CD4-positive, alpha-beta T cell treated with Interleukin-1 beta for 1 hour (primary cell): ENCODE data around the gene ARHGAP26.
A peak's percentile ranks its signal among the peaks of the same experiment; 100 is the strongest.

ENCODE experiments used
- DNase-seq, 2 donors: peaks; one replicate each; pipeline ENCODE4 v3.0.0-alpha.2; 2020 to 2022

ARHGAP26 gene

GRCh38 chr5:142852416-142853198 is 82.4 kb downstream of the ARHGAP26 start:
- no peak for DNase-seq

- DNase-seq, result no peak
Observed at GRCh38 chr5:142853682-142854081, 83.5 kb downstream of the ARHGAP26 start.

GRCh38 chr5:142856269-142856782 is 86.1 kb downstream of the ARHGAP26 start:
- no peak for DNase-seq

GRCh38 chr5:142857405-142857804 is 87.2 kb downstream of the ARHGAP26 start:
- no peak for DNase-seq

GRCh38 chr5:142859037-142859436 is 88.9 kb downstream of the ARHGAP26 start:
- DNase-seq, result no peak

DNA sequence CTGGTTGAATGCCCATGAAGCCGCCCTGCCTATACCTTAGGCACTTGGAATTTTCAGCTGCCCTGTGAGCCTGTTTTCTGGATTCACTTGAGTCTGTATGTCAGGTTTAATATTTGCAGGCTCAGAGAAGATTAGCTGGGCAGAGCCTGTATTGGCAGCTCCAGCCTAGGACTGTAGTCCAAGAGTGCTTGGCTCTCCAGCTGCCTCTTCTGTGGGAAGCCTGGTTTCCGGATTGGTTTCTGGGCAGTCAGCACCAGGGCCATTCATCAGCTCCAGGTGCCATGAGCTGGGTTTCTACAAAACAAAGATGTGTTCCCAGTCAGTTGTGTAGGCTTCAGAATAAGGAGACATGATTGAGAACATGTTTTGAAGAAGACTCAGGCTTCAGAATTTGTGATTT is 90.1 kb downstream of the ARHGAP26 start:
- DNase-seq, result no peak

- DNase-seq, result no peak
Observed at GRCh38 chr5:142861011-142861410, 90.8 kb downstream of the ARHGAP26 start.

- no peak for DNase-seq
Observed at GRCh38 chr5:142862594-142862993, 92.4 kb downstream of the ARHGAP26 start.

DNA sequence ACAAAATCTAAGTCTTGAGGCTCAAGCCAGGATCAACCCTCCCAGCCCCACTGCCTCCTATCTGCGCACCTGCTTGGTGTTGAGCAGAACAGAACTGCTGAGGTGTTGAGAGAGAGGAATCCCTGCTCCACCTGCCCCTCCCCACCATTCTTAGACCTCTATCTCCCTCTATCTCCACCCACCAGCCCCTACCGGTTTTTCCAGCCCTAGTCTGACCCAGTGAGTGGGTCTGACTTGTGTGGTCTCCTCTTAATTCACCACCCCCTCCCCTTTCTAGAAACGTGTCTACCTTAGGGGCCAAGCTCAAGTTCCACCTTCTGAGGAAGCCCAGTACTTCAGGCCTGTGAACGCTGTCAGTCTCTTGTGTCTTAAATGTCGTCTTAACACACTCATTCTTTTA is 93.7 kb downstream of the ARHGAP26 start:
- DNase-seq, result no peak

DNA sequence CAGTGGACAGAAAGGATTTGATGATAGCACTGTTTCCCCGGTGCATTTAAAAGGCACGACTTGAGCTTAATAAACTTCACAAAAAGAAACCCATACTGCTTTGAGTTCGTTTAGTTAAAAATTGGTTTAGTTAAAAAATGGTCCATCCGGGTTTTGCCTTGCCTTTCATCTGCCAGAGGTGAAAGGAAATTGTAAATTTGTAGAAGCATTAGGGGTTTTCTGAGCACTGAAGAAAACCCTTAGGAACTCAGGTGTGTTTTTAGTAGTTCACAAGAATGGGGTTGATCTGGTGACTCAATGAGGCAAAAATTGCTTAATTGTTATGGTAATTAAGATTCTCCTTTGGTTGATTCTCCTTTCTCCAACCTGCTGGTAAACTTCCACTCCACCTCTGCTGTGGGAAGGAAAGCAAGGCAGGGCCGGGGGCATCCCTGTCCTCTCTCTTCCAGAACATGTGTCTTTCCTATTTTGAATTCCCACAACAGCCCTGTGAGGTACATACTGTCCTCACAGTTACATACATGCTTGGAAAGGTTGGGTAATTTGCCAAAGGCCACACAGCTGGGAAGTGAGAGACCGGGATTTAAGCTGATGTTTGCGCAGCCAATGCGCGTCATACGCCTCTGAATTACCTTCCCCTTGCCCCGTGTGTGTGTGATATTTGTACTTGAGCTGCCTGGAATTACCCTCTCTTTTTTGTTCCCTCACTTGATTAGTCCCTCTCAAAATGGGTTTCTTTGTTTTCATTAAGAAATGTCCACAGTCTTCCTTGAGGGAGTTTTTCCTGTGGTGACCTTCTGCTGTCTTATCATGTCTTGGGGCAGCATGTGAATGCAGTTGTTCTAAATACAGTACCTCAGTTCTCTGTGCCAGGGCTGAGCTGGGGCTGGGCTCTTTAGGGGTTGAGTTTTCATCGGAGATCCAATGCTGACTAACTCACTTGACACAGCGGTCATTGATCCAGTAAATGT is 94.4 kb downstream of the ARHGAP26 start:
- DNase-seq, result no peak

DNA sequence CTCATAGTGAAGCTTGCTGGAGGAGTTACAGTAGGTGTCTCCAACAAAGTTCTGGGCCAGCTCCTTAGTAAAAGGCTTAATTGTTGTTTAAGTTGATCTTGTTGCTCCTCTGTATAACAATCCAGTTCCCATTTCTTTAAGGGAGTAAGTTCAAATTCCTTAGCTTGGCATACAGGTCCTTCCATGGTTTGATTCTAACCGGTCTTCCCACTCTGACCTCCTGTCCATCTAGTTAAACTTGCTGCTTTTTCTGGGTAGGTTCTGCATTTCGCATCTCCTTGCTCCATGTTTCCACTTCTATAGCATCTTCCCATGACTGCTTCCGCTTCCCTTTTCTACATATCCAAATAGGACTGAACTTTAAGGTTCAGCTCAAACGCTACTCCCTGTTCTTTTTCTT is 95.5 kb downstream of the ARHGAP26 start:
- DNase-seq, result no peak

- peak; percentile 47 to 68 for DNase-seq
Observed at GRCh38 chr5:142866563-142867275, 96.5 kb downstream of the ARHGAP26 start.

- no peak for DNase-seq
Observed at GRCh38 chr5:142869886-142870285, 99.7 kb downstream of the ARHGAP26 start.

DNA sequence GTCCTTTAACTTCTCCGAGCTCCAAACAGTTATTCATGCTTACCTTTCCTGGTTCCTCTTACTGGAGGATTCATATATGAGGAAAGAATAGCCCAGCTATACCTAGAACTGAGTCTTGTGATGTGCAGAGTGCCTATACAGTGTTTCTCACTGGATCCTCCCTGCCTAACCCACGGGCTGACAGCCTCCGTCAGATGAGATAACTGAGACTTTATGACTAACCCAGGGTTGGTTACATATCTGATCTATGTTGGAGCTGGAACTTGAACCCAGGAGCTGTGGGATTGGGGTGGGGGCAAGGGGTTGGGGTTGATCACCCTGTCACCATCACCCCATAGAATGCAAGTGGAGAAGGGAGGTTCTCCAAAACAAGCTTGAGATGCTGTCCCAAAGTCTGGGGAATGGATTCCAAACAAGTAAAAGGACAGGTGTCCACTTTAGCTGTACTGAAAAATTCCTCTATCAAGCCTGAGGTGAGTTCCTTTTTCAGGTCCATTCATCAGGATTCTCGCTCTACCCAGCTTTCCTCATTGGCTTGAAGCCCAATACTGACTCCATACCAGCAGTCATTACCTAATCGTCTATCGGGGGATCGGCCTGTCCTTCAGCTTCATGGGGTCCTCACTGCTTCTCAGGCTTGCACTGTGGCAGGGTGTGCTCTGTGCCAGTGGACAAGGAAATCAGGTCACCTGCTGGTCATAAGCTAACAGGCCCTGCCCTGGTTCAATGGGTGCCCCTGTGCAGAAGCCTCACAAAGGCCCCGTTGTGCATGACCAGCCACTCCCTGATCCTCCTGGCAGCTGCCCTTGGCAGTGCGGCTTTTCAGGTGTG is 100.6 kb downstream of the ARHGAP26 start:
- no peak for DNase-seq

GRCh38 chr5:142871363-142872193 is 101.4 kb downstream of the ARHGAP26 start:
- no peak for DNase-seq

DNA sequence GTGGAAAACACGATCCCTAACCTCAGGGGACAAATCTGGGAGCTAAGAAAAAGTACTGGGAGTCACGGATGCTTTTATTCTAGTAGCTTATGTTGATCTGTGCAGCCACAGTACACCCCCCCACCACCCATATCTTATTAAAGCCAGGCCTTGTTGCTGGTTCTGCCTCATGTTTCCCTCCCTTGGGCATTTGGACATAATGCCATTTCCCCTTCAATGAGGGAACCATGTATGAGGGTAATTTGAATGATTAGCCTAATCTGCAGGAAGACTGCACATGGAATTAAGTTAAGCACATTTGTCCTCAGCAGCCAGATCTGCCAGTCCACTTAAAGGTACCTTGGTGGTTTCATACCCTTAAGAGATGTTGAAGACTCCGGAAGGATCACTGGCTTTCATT is 102.0 kb downstream of the ARHGAP26 start:
- DNase-seq, result no peak

DNA sequence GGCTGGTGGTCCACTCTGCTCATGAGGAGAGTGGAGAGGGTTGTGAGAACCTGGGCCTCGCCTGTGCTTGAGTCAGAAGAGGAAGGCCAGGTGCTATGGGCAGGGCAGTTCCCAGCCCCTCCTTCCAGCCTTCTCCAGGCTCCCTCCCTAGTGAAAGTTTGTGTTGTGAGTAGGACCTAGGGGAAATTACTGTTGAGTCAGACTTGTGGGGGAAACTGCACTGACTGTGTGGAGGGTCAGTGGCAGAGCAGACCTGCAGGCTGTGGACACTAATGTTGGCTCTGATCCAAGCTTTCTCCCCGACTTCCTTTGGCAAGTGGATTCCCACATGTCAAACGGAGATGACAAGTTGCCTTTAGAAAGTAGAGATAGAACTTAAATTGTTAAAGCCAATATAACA is 102.6 kb downstream of the ARHGAP26 start:
- DNase-seq, result no peak

DNA sequence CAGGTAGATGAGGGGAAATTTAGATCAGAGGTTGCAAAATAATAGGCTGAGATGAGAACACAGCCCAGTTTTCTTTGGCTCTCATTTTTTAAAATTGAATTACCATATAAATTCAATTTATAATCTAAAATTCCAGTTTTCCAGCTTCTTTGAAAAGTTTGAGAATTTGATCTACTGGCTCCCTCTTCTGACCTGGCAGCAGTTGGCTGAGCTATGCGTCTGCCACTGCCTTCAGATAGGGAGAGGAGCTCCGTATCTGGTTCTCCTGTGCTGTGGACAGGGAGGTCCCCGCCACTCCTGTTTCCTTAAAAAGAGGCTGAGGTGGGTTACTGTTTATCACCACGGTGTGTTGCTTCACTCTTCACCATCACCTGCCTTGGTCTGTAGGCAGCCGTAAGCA is 103.7 kb downstream of the ARHGAP26 start:
- DNase-seq, result no peak

- DNase-seq, result no peak
Observed at GRCh38 chr5:142874540-142874939, 104.4 kb downstream of the ARHGAP26 start.

DNA sequence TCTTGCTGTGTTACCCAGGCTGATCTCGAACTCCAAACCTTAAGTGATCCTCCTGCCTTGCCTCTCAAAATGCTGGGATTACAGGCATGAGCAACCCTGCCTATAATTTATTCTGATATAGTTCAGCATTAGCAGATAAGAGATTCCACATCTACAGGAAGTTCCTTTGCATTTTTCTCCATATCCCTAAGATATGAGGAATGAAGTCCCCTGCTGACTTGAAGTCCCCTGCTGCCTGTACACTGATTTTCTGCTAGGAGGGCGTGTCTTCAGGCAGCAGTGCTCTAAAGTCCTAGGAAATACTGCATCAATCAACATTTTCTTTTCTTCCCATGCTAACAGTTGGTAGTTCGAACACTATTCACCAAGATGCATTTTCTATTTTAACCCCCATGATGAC is 105.8 kb downstream of the ARHGAP26 start:
- DNase-seq, result no peak

DNA sequence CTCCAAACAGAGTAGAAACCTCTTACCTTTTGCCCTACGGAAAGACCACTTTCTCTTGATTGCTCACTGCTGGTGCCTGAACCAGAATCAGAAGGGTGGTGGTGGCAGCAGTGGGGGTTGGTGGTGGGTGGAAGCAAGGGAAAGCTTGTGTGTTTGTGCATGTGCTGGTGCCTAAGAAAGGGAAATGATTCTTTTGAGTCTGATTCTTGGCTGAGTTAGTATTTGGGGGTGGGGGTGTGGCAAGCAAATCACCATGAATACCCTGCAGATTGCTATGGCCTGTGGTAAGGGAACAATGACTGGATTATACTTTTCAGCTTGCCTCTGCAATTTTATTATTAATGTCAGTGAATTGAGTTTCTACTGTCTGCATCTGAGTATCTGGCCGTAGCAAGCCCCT is 106.6 kb downstream of the ARHGAP26 start:
- DNase-seq, result no peak
